ENCODE data around the gene CENPP.

Gene CENPP

GRCh38 chr9:92429836-92430235, 104.1 kb downstream of the CENPP start:
- no peak for DNase-seq

GRCh38 chr9:92432350-92432749, 106.6 kb downstream of the CENPP start:
- DNase-seq, result no peak

DNA sequence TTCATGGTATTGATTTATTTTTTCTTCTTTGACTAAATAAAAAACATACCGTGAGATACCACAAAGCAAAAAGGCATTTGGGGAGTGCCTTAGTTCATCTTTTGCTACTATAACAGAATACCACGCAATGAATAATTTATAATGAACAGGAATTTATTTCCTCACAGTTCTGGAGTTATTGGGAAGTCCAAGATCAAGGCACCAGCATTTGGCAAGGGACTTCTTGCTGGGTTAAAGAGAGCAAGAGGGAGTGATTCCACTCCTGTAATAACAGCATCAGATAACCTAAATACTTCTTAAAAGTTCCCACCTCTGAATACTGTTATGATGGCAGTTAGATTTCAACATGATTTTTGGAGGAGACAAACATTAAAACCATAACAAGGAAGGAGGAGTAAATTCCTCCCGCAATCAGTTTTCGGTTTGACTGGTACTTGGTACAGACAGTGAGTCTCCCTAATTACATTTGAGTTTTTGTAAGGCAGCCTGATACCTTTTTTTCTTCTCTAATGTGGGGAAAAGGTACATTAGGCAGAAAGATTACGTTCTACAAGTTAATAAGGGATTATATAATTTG, 107.3 kb downstream of the CENPP start:
- DNase-seq, result no peak

DNA sequence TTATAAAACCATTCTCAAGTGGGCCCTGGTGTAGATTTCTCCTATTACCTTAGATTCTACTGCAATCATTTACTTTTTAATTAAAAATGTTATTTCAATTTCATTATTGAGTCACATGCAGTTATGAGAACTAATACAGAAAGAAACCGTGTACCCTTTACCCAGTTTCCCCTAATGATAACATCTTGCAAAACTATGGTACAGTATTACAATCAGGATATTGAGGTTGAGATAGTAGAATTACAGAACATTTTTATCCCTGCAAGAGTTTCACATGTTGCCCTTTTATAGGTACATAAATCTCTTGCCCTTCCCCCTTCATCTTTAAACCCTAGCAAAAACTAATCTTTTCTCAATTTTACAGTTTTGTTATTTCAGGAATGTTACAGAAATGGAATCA, 109.5 kb downstream of the CENPP start:
- DNase-seq, result no peak

- no peak for DNase-seq
Observed at GRCh38 chr9:92438900-92439526, 113.3 kb downstream of the CENPP start.

GRCh38 chr9:92439921-92440750, 114.4 kb downstream of the CENPP start:
- DNase-seq, result no peak

GRCh38 chr9:92440751-92441046, 114.9 kb downstream of the CENPP start:
- DNase-seq, result no peak

DNA sequence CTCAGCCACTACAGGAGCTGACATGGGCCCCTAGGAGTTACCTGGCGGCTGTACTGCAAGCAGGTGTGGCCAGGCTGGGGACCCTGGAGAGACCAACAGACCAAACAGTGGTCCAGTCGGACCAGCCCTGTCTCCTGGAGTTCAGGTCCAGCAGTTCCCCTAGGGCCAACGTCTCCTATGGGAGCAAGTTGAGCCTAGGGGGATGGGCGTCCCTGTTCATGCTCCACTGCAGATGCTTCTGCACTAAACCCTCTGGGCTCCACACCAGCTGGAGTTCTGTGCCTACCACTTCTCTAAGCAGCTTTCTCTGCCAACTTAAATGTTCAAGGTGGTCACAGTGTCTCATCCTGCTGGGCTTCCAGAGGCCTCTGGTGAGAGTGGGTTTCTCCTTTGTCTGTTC, 119.1 kb downstream of the CENPP start:
- no peak for DNase-seq

- DNase-seq, result no peak
Observed at GRCh38 chr9:92446536-92446935, 120.8 kb downstream of the CENPP start.

- DNase-seq, result no peak
Observed at GRCh38 chr9:92455217-92455616, 129.5 kb downstream of the CENPP start.

DNA sequence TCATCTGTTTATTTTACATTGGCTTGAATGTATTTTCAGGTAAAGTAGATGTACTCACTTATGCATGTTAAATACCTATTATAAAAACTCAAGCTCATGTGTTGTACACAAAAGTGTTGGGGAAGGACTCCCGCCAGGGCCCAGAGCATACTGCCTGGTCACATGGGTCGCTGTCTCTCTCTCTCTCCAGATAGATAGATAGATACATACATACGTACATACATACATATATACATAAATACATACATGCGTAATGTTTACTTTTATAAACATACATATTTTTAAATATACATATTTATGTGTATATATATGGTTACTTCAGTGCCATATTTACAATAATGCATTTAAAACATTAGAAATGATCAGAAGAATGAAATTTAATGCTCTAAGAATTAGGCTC, 131.8 kb downstream of the CENPP start:
- no peak for DNase-seq

DNA sequence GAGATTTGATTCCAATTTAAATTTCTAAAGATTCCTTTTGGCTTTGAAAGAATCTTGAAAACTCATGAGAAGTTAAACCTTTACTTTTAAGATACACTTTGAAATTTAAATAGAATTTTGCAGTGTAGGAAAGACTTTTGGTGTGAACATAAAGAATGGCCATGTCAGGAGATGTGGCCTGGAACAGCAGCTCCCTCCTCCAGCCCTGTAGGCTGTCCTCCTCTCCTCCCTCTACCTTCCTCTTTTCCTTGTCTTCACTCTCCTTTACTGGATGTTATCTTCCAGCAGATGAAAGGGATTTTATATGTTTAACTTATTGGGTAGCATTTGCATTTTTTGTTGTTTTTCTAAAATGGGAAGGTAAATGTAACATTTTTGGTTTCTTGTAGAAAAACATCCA, 137.6 kb downstream of the CENPP start:
- no peak for DNase-seq

GRCh38 chr9:92463984-92464383, 138.2 kb downstream of the CENPP start:
- no peak for DNase-seq

GRCh38 chr9:92467041-92467440, 141.3 kb downstream of the CENPP start:
- no peak for DNase-seq

DNA sequence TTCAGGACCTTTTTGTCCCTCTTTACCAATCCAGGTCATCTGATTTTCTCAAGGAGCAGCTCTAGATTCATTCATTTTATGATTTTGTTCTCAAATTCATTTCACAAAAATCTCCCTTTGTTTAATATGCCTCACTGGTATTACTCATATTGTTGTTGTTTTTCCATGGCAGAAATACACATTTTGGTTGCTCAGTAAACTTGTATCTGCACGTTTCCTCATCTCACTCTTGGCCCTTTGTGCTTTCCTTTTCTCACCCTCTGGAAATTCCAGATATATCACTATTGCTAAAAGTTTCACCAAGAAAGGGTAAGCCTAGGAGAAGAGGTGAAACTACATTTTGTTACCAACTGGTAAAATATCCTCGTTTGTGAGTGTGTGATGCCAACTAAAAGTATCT, 141.8 kb downstream of the CENPP start:
- no peak for DNase-seq

DNA sequence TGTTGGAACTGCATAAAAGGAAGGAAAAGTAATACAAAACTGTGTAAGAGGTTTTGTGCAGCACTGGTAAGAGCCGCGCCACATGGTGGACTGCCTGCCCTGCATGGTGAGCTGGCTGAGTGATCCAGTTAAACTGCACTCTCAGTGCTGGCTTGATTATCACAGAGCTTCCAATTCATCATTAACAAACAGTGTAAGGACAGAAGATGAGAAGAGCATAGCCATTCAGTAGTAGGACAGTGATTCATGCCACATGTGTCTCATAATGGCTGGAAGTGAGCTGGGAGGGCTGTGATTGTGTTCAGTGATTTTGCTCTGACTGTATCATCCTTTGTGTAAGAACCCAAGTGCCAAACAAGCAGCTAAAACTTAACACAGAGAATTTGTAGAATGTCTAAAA, 142.5 kb downstream of the CENPP start:
- no peak for DNase-seq

- DNase-seq, result no peak
Observed at GRCh38 chr9:92474587-92474986, 148.8 kb downstream of the CENPP start.

DNA sequence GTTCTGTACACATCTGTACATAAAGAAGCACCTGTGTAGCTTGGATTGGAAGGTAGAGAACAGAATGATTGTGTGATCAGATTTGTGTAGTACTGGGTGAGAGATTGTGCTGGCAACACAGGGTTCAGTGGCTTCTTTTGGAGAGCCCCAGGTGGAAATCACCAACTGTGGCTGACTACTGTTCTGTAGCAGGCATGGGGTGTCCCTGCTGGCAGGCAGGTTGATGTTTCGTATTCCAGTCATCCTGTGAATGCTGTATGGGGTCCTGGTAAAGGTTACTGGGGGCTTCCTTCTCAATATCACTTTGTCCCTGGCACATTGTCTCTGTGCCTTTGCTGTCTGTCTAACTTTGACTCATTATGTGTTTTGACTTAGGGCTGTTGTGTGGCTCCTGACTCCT, 151.2 kb downstream of the CENPP start:
- no peak for DNase-seq

- DNase-seq, result no peak
Observed at GRCh38 chr9:92478783-92479182, 153.0 kb downstream of the CENPP start.

GRCh38 chr9:92479346-92479745, 153.6 kb downstream of the CENPP start:
- no peak for DNase-seq

- DNase-seq, result no peak
Observed at GRCh38 chr9:92480291-92480771, 154.6 kb downstream of the CENPP start.

DNA sequence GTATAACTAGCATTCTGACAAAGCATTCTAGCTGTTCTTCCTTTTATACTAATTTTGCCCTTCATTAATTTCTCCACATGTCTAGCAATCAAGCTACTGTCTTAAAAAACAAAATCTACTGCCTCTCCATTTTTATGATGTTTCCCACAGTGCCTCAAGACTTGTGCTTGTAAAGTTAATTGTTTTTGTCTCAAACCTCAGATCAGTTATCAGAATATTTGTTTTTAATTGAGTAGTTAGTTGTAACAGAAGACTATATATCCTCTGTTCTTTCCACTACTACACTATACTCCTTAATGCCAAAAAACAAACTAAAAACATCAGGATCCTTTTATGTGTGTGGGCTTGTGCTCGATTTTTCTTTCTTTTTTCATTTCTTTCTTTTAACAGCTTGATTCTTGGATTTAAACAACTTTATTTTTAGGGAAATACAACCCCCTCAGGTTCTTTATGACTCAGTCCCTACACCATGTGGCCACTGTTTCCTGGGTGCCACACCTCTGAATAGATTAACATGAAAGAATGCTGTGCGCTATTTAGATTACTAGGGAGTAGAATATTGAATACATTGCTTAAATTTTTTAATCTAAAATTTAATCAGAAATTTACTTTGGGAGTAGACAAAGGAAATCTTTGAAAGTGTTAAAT, 155.4 kb downstream of the CENPP start:
- DNase-seq, result no peak

DNA sequence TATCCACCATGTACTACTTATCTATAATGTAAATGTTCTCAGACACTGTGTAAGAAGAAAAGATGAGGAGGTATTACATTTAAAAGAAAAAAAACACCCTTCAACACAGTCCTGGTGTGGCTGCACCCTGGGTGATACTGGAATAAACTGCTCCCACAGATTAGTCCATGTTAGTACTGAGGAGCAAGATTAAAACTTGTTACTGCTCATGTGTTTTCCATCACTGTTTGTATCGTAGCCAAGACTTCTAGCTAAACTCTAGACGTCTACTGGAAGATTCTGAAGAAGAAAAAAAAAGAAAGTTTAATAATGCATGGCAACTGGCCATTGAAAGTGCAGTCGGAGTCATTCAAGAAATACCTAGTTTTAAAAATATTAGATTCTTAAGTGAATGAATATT, 156.6 kb downstream of the CENPP start, which contains the start of gene ASPN:
Gene ASPN (minus strand): TSS at position 178 of the 400 bp plus-strand sequence.
- DNase-seq, result no peak

DNA sequence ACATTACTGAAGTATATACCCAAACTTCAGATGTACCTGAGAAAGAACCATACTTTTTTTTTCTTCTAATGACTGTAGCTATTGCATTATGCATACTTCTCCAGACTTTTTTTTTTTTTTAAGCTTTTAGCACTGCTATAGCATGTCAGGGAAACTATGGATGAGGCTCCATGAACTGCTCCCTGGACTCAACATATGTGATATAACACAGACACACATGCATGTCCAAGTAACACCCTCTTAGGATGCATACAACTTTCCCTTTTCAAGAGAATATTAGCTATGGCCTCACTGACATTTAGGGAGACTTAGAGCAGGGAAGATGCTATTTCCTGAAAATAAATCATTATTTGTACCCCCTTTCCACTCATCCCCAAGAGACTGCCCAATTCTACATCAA, 157.1 kb downstream of the CENPP start:
- no peak for DNase-seq

All from NCI-H1436 treated with DMSO at 0.1 percent for 48 hours (cell line).